NCI-H1930 (cell line): ENCODE data around the gene UQCRFS1.
"Not testable (repeated sequence)": the region's sequence is repeated elsewhere in the genome, so short reads cannot be mapped to it uniquely, and the experiment has no call there.

Experiments used
- DNase-seq, 2 experiments: peaks; one replicate each; lab custom pipeline; 2025; lab: John Stamatoyannopoulos, UW

The UQCRFS1 gene

GRCh38 chr19:29214411-29214810 lies 1.5 kb upstream of the UQCRFS1 start:
- no peak for DNase-seq

GRCh38 chr19:29212356-29212647 lies 649 bp downstream of the UQCRFS1 start:
- no peak for DNase-seq

- DNase-seq, result no peak
Measured at GRCh38 chr19:29211562-29212355, 1.2 kb downstream of the UQCRFS1 start.

- not testable (repeated sequence) for DNase-seq
Measured at GRCh38 chr19:29211041-29211440, 1.9 kb downstream of the UQCRFS1 start.

GRCh38 chr19:29210502-29210901 lies 2.4 kb downstream of the UQCRFS1 start:
- DNase-seq, result not testable (repeated sequence)

- DNase-seq, result not testable (repeated sequence)
Measured at GRCh38 chr19:29207403-29208187, 5.4 kb downstream of the UQCRFS1 start.

- no peak for DNase-seq
Measured at GRCh38 chr19:29206453-29206852, 6.5 kb downstream of the UQCRFS1 start.

- DNase-seq, result no peak
Measured at GRCh38 chr19:29202281-29202680, 10.7 kb downstream of the UQCRFS1 start.

GRCh38 chr19:29201855-29202254 lies 11.1 kb downstream of the UQCRFS1 start:
- no peak for DNase-seq

GRCh38 chr19:29194658-29195057 lies 18.3 kb downstream of the UQCRFS1 start:
- no peak for DNase-seq

- no peak for DNase-seq
Measured at GRCh38 chr19:29193155-29193554, 19.8 kb downstream of the UQCRFS1 start.

GRCh38 chr19:29191005-29191404 lies 21.9 kb downstream of the UQCRFS1 start:
- no peak for DNase-seq

- no peak for DNase-seq
Measured at GRCh38 chr19:29189033-29189360, 24.0 kb downstream of the UQCRFS1 start.

GRCh38 chr19:29188289-29189032 lies 24.5 kb downstream of the UQCRFS1 start:
- no peak for DNase-seq

- DNase-seq, result no peak
Measured at GRCh38 chr19:29187676-29188075, 25.3 kb downstream of the UQCRFS1 start.

- no peak for DNase-seq
Measured at GRCh38 chr19:29185427-29185826, 27.5 kb downstream of the UQCRFS1 start.

- DNase-seq, result no peak
Measured at GRCh38 chr19:29176981-29177754, 35.8 kb downstream of the UQCRFS1 start.

GRCh38 chr19:29173896-29174295 lies 39.1 kb downstream of the UQCRFS1 start:
- DNase-seq, result no peak

- DNase-seq, result no peak
Measured at GRCh38 chr19:29172302-29172701, 40.6 kb downstream of the UQCRFS1 start.

GRCh38 chr19:29171525-29171924 lies 41.4 kb downstream of the UQCRFS1 start:
- DNase-seq, result no peak

- no peak for DNase-seq
Measured at GRCh38 chr19:29170554-29170953, 42.4 kb downstream of the UQCRFS1 start.

- no peak for DNase-seq
Measured at GRCh38 chr19:29162694-29163093, 50.3 kb downstream of the UQCRFS1 start.
